HL-60 (cell line): ENCODE data around the gene IFNA4.

Experiments
- DNase-seq, 2 experiments: peaks; one replicate each; pipeline ENCODE4 v3.0.0-alpha.2; 2010 to 2020; ENCODE audit warnings: low read depth in 1 of 2, low spot score in 1 of 2
- H3K27ac ChIP-seq: fragments of 250-450 bp; sonication (Bioruptor Pico); replicated peaks from 2 replicates; pipeline ENCODE4 v1.5.1; 2020; ENCODE audit warnings: mild to moderate bottlenecking, moderate library complexity
- H3K27me3 ChIP-seq: fragments of 250-450 bp; sonication (Bioruptor Pico); 2 replicates; pipeline ENCODE4 v1.5.1; 2021; ENCODE audit warnings: mild to moderate bottlenecking, moderate library complexity; ENCODE audit not compliant: insufficient read depth, poor library complexity, severe bottlenecking
- H3K4me3 ChIP-seq: replicated peaks from 2 replicates; pipeline ENCODE4 v1.5.1; 2011; ENCODE audit warnings: mild to moderate bottlenecking, control low read depth, low read length; ENCODE audit not compliant: insufficient read depth
- CTCF ChIP-seq: IDR thresholded peaks from one replicate; pipeline ENCODE4 v1.5.1; 2011; ENCODE audit warnings: low read length, control low read depth, inconsistent platforms; ENCODE audit not compliant: insufficient read depth
- GABPA ChIP-seq: IDR thresholded peaks from 2 replicates; pipeline ENCODE4 v1.6.1; 2012; ENCODE audit warnings: low read depth
- POLR2AphosphoS5 ChIP-seq: IDR thresholded peaks from 2 replicates; pipeline ENCODE4 v1.6.1; 2012; ENCODE audit warnings: low read depth
- SPI1 ChIP-seq: IDR thresholded peaks from 2 replicates; pipeline ENCODE4 v1.6.1; 2012; ENCODE audit warnings: low read depth, mild to moderate bottlenecking, borderline replicate concordance
- TF ChIP-seq, protein P1 (sequence below): IDR thresholded peaks from 2 replicates; pipeline ENCODE4 v1.6.1; 2012; ENCODE audit warnings: low read depth; ENCODE audit not compliant: insufficient replicate concordance

Gene IFNA4

GRCh38 chr9:21153336-21154017, 33.9 kb downstream of the IFNA4 start:
- H3K27ac ChIP-seq = peak overlapping the region; percentile 44
- H3K27me3 ChIP-seq = no peaks in the 10 kb centered on the region
- TF ChIP-seq CTCF = no peak
- TF ChIP-seq GABPA = no peak
- no peak for TF ChIP-seq SPI1
- TF ChIP-seq POLR2AphosphoS5 = no peak
- TF ChIP-seq, protein P1, sequence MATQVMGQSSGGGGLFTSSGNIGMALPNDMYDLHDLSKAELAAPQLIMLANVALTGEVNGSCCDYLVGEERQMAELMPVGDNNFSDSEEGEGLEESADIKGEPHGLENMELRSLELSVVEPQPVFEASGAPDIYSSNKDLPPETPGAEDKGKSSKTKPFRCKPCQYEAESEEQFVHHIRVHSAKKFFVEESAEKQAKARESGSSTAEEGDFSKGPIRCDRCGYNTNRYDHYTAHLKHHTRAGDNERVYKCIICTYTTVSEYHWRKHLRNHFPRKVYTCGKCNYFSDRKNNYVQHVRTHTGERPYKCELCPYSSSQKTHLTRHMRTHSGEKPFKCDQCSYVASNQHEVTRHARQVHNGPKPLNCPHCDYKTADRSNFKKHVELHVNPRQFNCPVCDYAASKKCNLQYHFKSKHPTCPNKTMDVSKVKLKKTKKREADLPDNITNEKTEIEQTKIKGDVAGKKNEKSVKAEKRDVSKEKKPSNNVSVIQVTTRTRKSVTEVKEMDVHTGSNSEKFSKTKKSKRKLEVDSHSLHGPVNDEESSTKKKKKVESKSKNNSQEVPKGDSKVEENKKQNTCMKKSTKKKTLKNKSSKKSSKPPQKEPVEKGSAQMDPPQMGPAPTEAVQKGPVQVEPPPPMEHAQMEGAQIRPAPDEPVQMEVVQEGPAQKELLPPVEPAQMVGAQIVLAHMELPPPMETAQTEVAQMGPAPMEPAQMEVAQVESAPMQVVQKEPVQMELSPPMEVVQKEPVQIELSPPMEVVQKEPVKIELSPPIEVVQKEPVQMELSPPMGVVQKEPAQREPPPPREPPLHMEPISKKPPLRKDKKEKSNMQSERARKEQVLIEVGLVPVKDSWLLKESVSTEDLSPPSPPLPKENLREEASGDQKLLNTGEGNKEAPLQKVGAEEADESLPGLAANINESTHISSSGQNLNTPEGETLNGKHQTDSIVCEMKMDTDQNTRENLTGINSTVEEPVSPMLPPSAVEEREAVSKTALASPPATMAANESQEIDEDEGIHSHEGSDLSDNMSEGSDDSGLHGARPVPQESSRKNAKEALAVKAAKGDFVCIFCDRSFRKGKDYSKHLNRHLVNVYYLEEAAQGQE = no peak
- DNase-seq = no peak
- H3K4me3 ChIP-seq = no peak overlapping the region

DNA sequence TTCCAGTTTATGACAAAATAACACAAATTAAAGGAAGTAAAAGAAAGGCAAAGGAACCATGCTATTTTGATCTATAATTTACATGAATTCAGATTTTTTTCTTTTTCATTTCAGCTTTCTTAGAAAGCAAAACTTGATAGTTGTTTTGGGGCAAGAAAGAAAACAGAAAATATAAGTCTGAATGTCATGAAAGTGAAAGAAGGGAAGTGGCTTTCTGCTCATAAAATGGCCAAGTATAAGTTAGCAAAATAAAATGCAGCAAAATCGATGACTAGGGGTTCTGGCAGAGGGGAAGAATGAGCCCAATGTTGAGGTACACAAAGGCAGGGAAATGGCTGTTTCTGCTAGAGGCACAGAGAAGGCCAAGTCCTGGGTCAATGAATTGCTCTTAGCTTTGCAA, 42.8 kb downstream of the IFNA4 start:
- Histone ChIP-seq H3K4me3 (no peak overlapping the region), H3K27me3 (no peaks in the 10 kb centered on the region), H3K27ac (no peak overlapping the region)
- TF ChIP-seq GABPA (no peak), CTCF (no peak), POLR2AphosphoS5 (no peak), SPI1 (no peak)
- TF ChIP-seq, protein P1 = no peak
- DNase-seq = no peak

GRCh38 chr9:21141427-21141882, 45.9 kb downstream of the IFNA4 start, which contains the start of gene IFNW1:
TSS of gene IFNW1 (minus strand) at chr9:21141832. CDS start at chr9:21141570, 262 bp downstream.
- H3K27ac ChIP-seq = no peak within 1 kb of the TSS
- TF ChIP-seq CTCF (no peak), GABPA (no peak), POLR2AphosphoS5 (no peak), SPI1 (no peak)
- TF ChIP-seq, protein P1 = no peak

More at GRCh38 chr9:21141427-21141882, 45.9 kb downstream of the IFNA4 start, which contains the start of gene IFNW1:
- DNase-seq = no peak
- Histone ChIP-seq H3K27me3 (no peaks in the 10 kb centered on the region), H3K4me3 (no peak within 1 kb of the TSS)
